Gastroesophageal sphincter (tissue), 4 donors: Measurements from ENCODE around the gene GRM4. TPM values are rescaled to one million over a fixed set of nuclear protein-coding genes. Genes with fewer than 3 reads are reported as not detected.
"Not testable (repeated sequence)": the region's sequence is repeated elsewhere in the genome, so short reads cannot be mapped to it uniquely, and the experiment has no call there.

Experiments used
- ATAC-seq: fragments of 150-250 bp; one replicate; pipeline ENCODE4 v1.9.1; 2016; ENCODE audit warnings: mild to moderate bottlenecking, moderate library complexity
- H3K27ac ChIP-seq, 4 donors: fragments of 200-600 bp; sonication (generic) in 3 of 4; 1 replicate in 3 of 4; 2 replicates in 1 of 4; pipeline ENCODE4 v1.5.1; 2016 to 2019
- H3K27me3 ChIP-seq: fragments of 200-600 bp; sonication (generic); one replicate; pipeline ENCODE4 v1.5.1; 2019
- H3K36me3 ChIP-seq, 2 donors: fragments of 200-600 bp; sonication (generic); one replicate each; pipeline ENCODE4 v1.5.1; 2019; ENCODE audit warnings: control low read depth in 1 of 2
- H3K4me1 ChIP-seq, 3 donors: fragments of 200-600 bp; sonication (generic); 1 replicate in 2 of 3; 2 replicates in 1 of 3; pipeline ENCODE4 v1.5.1; 2016 to 2019; ENCODE audit warnings: control low read depth in 2 of 3
- H3K4me3 ChIP-seq, 2 donors: fragments of 200-600 bp; sonication (generic); one replicate each; pipeline ENCODE4 v1.5.1; 2019; ENCODE audit warnings: mild to moderate bottlenecking in 1 of 2, moderate library complexity in 1 of 2
- H3K9me3 ChIP-seq, 3 donors: fragments of 200-600 bp; sonication (generic); one replicate each; pipeline ENCODE4 v1.5.1; 2017 to 2019; ENCODE audit warnings: control low read depth in 2 of 3
- EP300 ChIP-seq: sonication (generic); formaldehyde crosslinking; IDR thresholded peaks from one replicate; pipeline ENCODE4 v1.6.1; 2017; ENCODE audit warnings: antibody characterized with exemption, mild to moderate bottlenecking
- POLR2A ChIP-seq, 2 donors: fragments of 450-650 bp; IDR thresholded peaks; one replicate each; pipeline ENCODE4 v1.6.1; 2017; ENCODE audit warnings: antibody characterized with exemption in 2 of 2, mild to moderate bottlenecking in 2 of 2, moderate library complexity in 1 of 2
- POLR2AphosphoS5 ChIP-seq: sonication (generic); formaldehyde crosslinking; IDR thresholded peaks from one replicate; pipeline ENCODE4 v1.6.1; 2017; ENCODE audit warnings: antibody characterized with exemption
- WGBS, 2 donors: methylation state at CpG; one replicate each; pipeline ENCODE4 v1.1.5; 2018; ENCODE audit warnings: low coverage in 1 of 2; 5-methylcytosine and 5-hydroxymethylcytosine counted together
- total RNA-seq, 4 donors: library from RNA; depleted of rRNA; stranded (reverse); fragments of >200 nt; gene quantifications; one replicate each; pipeline ENCODE4 v1.1.0, GENCODE V29; 2016
- TF ChIP-seq, protein P1 (sequence below), 4 experiments: fragments of 200-600 bp in 2 of 4; fragments of 450-650 bp in 2 of 4; sonication (generic) in 1 of 4; IDR thresholded peaks; one replicate each; pipeline ENCODE4 v1.5.1; 2017 to 2019; ENCODE audit warnings: antibody characterized with exemption in 4 of 4, mild to moderate bottlenecking in 2 of 4, moderate library complexity in 2 of 4

Gene GRM4
- total RNA-seq, 4 donors from 2014 or later, result not detected

DNA sequence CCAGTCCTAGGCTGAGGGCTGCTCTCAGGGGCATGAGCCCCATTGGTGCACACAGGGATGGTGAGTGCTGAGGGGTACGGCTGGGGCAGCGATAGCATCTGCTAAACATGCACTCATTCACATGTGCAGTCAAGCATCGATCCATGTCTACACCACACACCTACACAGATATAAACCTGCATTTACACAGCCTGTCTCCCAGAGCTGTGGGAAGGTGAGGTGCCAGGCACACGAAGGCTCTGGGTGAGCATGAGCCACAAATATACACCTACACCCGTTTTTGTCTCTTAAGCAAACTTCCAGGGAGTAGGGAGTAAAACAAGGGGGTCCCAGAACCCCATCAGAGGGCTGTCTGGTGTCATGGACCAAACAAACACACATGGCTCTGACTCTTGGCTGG lies 99.3 kb downstream of the GRM4 start:
- H3K4me3 ChIP-seq, result no peak overlapping the region
- no peak for ATAC-seq
- TF ChIP-seq POLR2A (IDR thresholded peaks at IDR 0.05) (no peak), EP300 (no peak), POLR2AphosphoS5 (no peak)
- TF ChIP-seq, protein P1, sequence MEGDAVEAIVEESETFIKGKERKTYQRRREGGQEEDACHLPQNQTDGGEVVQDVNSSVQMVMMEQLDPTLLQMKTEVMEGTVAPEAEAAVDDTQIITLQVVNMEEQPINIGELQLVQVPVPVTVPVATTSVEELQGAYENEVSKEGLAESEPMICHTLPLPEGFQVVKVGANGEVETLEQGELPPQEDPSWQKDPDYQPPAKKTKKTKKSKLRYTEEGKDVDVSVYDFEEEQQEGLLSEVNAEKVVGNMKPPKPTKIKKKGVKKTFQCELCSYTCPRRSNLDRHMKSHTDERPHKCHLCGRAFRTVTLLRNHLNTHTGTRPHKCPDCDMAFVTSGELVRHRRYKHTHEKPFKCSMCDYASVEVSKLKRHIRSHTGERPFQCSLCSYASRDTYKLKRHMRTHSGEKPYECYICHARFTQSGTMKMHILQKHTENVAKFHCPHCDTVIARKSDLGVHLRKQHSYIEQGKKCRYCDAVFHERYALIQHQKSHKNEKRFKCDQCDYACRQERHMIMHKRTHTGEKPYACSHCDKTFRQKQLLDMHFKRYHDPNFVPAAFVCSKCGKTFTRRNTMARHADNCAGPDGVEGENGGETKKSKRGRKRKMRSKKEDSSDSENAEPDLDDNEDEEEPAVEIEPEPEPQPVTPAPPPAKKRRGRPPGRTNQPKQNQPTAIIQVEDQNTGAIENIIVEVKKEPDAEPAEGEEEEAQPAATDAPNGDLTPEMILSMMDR (IDR thresholded peaks at IDR 0.05), result no peak
- H3K27ac ChIP-seq, result no peak overlapping the region
- peaks cover 61% of the 10 kb centered on the region for H3K27me3 ChIP-seq
- no peaks in the 10 kb centered on the region for H3K4me1 ChIP-seq
- H3K36me3 ChIP-seq, result no peaks in the 10 kb centered on the region
- 33 to 65% methylated on average over 1 to 2 of the region's 5 CpGs for WGBS, 2 donors
- no peaks in the 10 kb centered on the region for H3K9me3 ChIP-seq

DNA sequence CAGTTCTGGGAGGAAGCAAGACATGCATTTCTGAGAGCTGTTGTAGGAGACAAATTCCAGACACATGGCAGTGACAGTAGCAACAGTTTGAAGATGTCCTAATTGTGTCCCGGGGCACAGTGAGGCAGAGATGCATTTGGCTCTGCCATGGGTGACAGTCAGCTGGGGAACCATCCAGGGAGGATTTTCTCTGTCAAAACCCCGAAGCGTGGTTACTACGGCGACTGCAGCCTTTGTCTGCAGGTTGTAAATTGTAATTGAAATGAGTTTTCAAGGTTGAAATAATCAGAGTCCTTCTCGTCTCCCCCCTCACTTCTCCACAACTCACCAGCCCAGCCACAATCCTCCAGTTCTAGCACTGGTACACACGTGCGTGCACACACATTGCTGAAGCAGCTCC lies 100.1 kb downstream of the GRM4 start:
- 28% methylated on average over 8 of the region's 8 CpGs; no CpG with 5 or more reads in 1 of the 2 donors for WGBS, 2 donors
- H3K4me3 ChIP-seq, result no peak overlapping the region
- H3K36me3 ChIP-seq, result no peaks in the 10 kb centered on the region
- ATAC-seq, result no peak
- TF ChIP-seq, protein P1 (IDR thresholded peaks at IDR 0.05), result no peak
- TF ChIP-seq POLR2A (IDR thresholded peaks at IDR 0.05), result no peak
- no peak for TF ChIP-seq POLR2AphosphoS5
- no peak for TF ChIP-seq EP300
- no peaks in the 10 kb centered on the region for H3K4me1 ChIP-seq
- no peak overlapping the region for H3K27ac ChIP-seq
- H3K9me3 ChIP-seq, result no peaks in the 10 kb centered on the region
- H3K27me3 ChIP-seq, result peaks cover 63% of the 10 kb centered on the region

DNA sequence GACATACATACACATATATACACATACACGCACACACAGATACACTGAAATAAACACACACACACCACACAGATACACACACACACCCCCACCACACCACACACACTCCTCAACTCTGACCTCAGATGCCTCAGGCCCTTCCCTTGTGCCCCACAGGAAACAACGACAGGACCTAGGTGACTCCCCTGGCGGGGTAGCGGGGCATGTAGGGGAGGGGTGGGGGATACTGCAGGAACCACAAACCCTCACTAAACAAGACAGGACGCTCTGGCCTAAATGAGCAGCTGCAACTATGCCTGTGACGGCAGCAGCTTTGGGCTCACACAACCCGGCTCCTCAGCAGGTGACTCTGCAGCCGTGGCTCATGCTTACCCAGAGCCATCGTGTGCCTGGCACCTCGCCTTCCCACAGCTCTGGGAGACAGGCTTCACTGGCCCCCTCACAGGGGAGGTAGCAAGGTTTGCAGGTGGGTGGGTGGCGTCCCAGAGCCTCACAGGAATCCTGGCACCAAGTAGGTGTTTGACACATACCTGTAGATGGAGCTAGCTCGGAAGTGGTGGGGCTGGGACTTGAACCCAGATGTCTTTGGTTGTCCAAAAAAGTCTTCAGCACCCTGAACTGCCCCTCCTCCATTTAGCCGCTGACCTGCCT lies 100.8 kb downstream of the GRM4 start:
- no peak overlapping the region for H3K4me3 ChIP-seq
- peak; percentile 16 for ATAC-seq
- TF ChIP-seq POLR2A (IDR thresholded peaks at IDR 0.05) (no peak), POLR2AphosphoS5 (no peak), EP300 (no peak)
- TF ChIP-seq, protein P1 (IDR thresholded peaks at IDR 0.05), result no peak
- H3K9me3 ChIP-seq, result no peaks in the 10 kb centered on the region
- H3K27ac ChIP-seq, result no peak overlapping the region
- H3K27me3 ChIP-seq, result peaks cover 64% of the 10 kb centered on the region
- no peaks in the 10 kb centered on the region for H3K36me3 ChIP-seq
- WGBS, 2 donors, result 86% methylated on average over 1 of the region's 13 CpGs; no CpG with 5 or more reads in 1 of the 2 donors
- no peaks in the 10 kb centered on the region for H3K4me1 ChIP-seq

DNA sequence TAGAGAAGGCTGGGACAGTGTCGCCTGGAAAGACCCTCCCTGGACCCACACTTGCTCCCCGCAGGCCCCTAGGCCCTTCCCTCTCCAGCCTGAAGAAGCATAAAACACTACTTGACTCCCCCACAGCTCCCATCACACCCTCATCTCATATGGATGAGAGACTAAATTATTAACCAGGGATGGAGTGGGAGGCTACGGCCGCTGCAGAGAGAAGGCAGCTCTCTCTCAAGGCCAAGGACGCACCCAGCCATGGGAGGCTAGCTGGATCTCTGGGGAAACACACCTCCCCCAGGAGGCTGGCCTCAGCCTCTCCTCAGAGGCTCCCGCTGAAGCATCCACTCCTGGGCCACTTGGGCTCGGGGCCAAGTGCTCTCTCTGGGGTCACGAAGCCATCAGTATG lies 102.5 kb downstream of the GRM4 start:
- Histone ChIP-seq H3K27me3 (peaks cover 63% of the 10 kb centered on the region), H3K4me3 (no peak overlapping the region), H3K27ac (no peak overlapping the region), H3K9me3 (no peaks in the 10 kb centered on the region), H3K4me1 (no peaks in the 10 kb centered on the region), H3K36me3 (no peaks in the 10 kb centered on the region)
- no peak for TF ChIP-seq POLR2A (IDR thresholded peaks at IDR 0.05)
- no peak for TF ChIP-seq POLR2AphosphoS5
- TF ChIP-seq, protein P1 (IDR thresholded peaks at IDR 0.05), result no peak
- no peak for TF ChIP-seq EP300
- ATAC-seq, result no peak
- WGBS, 2 donors, result 79% methylated on average over 2 of the region's 8 CpGs; no CpG with 5 or more reads in 1 of the 2 donors

DNA sequence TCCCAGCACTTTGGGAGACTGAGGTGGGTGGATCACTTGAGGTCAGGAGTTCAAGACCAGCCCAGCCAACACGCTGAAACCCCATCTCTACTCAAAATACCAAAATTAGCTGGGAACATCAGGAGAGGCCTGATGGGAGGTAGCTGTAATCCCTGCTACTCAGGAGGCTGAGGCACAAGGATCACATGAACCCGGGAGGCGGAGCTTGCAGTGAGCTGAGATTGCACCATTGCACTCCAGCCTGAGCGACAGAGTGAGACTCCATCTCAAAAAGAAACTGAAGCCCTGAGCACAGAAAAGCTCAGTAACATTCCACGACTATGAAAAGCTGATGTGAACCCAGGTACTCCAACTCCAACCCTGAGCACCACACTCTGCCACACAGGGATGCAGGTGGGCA lies 103.9 kb downstream of the GRM4 start:
- peaks cover 55% of the 10 kb centered on the region for H3K27me3 ChIP-seq
- not testable (repeated sequence) for H3K36me3 ChIP-seq, H3K4me3 ChIP-seq, ATAC-seq, H3K9me3 ChIP-seq, H3K27ac ChIP-seq, H3K4me1 ChIP-seq
- WGBS, 2 donors, result 79 to 87% methylated on average over 5 of the region's 5 CpGs
